ENCODE measurements around the gene EYS.
"Not testable (repeated sequence)": the region's sequence is repeated elsewhere in the genome, so short reads cannot be mapped to it uniquely, and the experiment has no call there.

EYS gene

DNA sequence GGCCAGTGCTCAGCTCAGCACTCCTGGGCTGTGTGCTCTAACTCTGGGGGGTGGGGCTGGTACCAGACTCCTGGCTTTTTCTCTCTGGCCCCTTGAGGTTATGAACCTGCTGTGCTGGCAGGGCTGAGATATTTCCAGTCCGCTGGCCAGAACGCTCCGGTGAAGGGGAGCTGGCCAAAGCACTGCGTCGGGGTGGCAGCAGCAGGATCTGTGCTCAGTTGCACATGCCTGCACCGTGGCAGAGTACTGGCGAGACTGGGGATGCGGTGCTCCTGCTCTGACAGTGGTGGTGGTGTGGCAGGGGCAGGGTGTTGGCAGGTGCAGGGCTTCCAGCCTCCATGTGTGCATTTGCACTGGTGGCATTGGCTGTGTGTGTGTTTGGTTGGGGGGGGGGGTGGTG is 1697.0 kb downstream of the EYS start:
- DNase-seq = no peak

GRCh38 chr6:64006246-64006645 is 1700.8 kb downstream of the EYS start:
- no peak for DNase-seq

GRCh38 chr6:64000818-64001491 is 1706.1 kb downstream of the EYS start:
- DNase-seq = no peak

DNA sequence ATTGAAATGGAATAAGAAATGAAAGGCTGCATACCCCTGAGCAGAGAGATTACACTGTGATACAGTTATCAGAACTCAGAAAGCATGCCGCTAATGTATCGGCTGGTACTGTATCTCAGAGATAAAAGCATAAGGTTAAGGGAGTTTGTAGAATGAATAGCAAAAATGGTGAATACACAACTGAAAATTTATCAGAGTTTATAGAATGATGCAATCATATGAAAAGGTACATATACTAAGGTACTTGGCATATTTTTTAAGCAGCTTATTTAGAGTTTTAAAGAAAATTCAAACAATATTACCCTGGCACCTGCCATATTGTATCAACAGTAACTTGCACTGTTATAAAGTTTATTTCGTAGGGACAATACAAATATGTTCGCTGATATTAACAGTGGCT is 1707.4 kb downstream of the EYS start:
- DNase-seq = no peak

GRCh38 chr6:63998991-63999390 is 1708.0 kb downstream of the EYS start:
- DNase-seq = no peak

- DNase-seq = no peak
Measured at GRCh38 chr6:63997734-63998133, 1709.3 kb downstream of the EYS start.

GRCh38 chr6:63997221-63997620 is 1709.8 kb downstream of the EYS start:
- DNase-seq = no peak

GRCh38 chr6:63985223-63985622 is 1721.8 kb downstream of the EYS start:
- DNase-seq = no peak

DNA sequence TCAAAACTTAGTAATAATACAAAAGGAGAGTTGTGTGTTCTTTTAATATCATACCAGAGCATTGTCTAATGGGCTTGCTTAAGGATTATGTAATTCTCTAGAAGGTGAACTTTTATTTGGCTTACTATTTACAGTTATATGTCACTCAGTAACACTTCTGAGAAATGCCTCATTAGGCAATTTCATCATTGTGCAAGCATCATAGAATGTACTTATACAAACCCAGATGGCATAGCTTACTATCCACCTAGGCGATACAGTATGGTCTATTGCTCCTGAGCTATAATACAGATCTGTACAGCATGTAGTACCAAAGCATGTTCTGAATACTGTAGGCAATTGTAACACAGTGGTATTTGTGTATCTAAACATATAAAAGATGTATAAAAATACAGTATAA is 1731.3 kb downstream of the EYS start:
- DNase-seq = no peak

GRCh38 chr6:63968650-63969049 is 1738.4 kb downstream of the EYS start:
- no peak for DNase-seq

DNA sequence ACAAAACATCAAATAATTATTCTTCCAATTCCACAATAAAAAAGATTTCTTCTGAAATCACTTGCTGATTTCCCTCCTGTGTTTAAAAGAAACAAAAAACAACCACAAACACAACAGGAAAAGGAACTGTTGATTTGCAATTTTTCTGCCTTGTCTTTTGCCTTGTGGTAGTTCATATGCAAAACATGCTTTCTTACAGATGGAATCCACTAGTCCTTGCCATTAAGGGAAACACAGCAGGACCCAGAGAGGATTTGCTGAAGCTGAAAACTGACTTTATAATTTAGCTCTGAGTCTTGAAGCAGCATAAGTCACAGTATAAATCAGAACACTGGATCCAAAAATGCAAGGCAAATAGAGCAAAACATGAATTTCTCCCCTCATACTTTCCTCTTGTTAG is 1742.7 kb downstream of the EYS start:
- DNase-seq = no peak

DNA sequence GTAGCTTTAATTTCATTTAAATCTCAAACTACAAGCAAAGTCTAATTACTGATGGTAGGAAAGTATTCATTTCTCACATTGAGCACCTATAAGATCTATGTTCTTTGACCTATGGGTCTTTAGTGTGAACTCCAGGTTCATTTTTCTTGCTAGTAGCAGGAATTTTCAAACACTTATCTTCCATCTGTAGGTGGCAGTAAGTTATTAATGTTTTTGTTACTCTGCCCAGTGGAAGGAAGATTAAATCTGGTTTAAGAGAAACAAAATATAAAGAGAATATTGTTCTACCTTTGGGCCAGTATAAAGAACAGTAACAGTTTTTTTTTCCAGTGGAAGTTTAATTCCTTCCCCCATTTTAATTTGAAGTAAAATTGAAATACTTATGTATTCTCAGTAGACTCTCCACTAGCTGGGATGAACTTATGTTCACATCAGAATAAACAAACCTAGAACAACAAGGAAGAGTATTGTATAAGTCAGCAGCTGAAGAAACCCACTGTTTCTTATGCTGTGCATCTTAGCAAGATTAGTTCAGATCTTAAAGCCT is 1743.2 kb downstream of the EYS start:
- no peak for DNase-seq

DNA sequence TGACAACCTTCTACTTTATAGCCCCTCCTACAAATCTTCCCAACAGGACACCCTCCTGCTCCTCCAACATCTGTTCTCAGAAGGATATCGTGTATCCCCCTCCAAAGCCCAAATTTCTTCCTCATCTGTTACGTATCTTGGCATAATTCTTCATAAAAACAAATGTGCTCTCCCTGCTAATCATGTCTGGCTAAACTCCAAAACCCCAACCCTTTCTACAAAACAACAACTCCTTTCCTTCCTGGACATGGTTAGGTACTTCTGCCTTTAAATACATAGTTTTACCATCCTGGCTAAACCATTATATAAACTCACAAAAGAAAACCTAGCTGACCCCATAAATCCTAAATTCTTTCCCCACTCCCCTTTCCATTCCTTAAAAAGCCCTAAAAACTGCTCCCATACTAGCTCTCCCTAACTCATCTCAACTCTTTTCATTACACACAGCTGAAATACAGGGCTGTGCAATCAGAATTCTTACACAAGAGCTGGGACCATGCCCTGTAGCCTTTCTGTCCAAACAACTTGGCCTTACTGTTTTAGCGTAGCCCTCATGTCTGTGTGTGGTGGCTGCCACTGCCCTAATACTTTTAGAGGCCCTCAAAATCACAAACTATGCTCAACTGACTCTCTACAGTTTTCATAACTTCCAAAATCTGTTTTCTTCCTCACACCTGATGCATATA is 1753.5 kb downstream of the EYS start:
- DNase-seq = not testable (repeated sequence)

DNA sequence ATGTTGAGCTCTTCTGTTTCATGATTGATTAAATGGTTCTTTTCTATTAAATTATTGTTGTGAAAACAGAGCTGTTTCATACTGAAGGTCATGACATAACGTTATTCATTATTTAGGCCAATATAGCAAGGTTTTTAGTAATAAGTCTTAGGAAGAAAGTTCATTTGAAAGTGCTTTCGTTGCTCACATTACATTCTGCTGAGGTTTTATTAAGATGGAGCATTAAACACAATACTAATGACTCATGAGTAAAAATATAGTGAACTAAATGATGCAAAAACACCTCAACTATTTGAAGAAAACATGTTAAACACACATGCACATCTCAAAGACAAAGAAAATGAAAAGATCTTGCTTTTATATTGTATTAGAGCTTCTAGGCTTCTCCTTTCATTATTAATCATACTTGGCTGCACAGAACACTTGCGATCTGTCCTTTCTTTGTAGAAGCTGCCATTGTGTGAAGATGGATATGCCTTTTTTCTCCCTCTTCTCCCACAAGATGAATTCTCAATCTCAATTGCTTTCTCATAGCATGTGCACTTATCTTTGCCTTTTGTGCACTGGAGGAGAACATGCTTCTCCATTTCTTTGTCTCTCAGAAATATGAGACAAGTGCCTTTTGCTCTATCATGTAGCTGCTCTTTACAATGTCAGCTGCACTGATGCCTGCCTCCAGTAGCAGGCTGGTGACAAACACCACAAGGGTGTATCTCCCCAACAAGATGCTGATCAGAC is 1759.1 kb downstream of the EYS start:
- DNase-seq = no peak

- no peak for DNase-seq
Measured at GRCh38 chr6:63945987-63946386, 1761.0 kb downstream of the EYS start.

DNA sequence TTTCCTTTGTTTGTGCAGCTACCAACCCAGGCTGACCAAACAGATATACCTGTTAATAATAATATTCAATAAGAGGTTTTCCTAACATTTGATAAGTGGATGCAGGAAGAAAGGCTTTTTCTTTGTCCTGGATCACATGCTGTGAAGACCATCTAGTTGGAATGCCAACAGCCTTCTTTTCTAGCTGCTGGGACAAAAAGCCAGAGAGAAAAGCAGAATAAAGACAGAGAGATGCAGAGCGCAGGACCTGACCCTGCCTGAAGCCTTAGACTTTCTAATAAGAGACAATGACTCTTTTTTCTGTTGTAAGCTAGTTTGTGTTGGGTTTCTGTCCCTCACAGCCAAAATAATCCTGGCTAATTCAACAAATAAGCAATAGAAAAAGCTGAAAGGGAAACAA is 1763.2 kb downstream of the EYS start:
- DNase-seq = no peak

- no peak for DNase-seq
Measured at GRCh38 chr6:63941747-63942470, 1765.1 kb downstream of the EYS start.

DNA sequence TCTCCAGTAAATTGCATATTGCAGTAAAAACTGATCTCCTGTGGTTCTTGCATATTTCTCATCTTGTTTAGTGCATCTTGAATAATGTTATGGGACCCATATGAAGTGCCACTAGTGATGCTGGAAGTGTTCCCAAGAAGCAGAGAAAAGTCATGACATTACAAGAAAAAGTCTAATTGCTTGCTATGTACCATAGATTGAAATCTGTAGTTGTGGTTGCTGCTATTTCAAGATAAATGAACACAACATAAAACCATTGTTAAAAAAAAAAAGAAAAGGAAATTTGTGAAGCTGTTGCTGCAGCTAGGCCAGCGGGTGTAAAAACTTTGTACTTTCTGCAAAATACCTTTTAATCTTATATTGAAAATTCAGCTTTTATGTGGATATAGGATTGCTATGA is 1767.0 kb downstream of the EYS start:
- DNase-seq = no peak

DNA sequence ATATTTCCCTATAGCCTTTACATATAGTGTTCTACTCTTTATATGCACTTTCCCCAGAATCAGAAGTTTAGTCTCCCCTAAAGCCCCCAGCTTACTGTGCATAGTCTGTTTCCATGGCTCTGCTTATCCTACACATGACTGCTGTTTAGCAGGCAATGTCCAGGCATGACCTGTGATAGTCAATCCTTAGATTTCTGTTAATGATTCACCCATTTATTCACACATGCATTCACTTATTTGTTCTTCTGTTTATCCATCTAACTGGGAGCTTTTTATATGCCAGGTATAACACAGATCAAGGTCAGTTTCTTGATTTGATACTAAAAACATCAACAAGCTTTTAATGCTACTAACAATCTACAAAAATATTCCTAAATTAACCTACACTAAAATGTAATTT is 1770.6 kb downstream of the EYS start:
- DNase-seq = no peak

- DNase-seq = no peak
Measured at GRCh38 chr6:63935732-63936131, 1771.3 kb downstream of the EYS start.

DNA sequence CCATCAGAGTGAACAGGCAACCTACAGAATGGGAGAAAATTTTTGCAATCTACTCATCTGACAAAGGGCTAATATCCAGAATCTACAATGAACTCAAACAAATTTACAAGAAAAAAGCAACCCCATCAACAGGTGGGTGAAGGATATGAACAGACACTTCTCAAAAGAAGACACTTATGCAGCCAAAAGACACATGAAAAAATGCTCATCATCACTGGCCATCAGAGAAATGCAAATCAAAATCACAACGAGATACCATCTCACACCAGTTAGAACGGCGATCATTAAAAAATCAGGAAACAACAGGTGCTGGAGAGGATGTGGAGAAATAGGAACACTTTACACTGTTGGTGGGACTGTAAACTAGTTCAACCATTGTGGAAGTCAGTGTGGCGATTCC is 1773.1 kb downstream of the EYS start:
- DNase-seq = not testable (repeated sequence)

- no peak for DNase-seq
Measured at GRCh38 chr6:63930848-63931247, 1776.2 kb downstream of the EYS start.

DNA sequence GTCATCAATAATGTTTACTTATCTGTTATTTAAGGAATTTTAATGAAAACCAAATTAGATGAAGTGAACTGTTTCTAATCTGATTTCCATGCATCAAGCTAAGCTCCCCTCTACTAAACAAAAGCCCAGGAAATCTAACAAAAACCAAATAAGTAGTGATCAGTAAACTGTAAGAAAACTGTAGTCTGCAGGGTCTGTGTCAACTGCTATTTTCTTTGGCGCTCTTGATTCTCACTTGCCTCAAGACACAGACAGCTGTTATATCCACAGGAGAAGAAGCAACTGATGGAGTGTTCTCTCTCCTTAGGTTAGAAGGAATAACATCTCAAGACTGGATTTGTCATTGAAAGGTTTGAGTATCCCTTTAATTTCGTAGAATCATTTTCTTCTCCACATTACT is 1777.9 kb downstream of the EYS start:
- DNase-seq = no peak
